Cardiac fibroblast (primary cell): ENCODE measurements around the gene MAGEA12.
"Not testable (repeated sequence)": the region's sequence is repeated elsewhere in the genome, so short reads cannot be mapped to it uniquely, and the experiment has no call there.

Experiments used
- DNase-seq, 2 donors: peaks; one replicate each; pipeline versions ENCODE4 v3.0.0 to v3.0.0-alpha.2; 2010; ENCODE audit warnings: low read depth in 2 of 2
- H3K4me3 ChIP-seq, 2 donors: replicated peaks in 1 of 2; 1 replicate in 1 of 2; 2 replicates in 1 of 2; pipeline ENCODE4 v1.5.1; 2011; ENCODE audit warnings: low read depth in 2 of 2, low read length in 2 of 2, mild to moderate bottlenecking in 2 of 2, moderate library complexity in 1 of 2
- CTCF ChIP-seq: IDR thresholded peaks from one replicate; pipeline ENCODE4 v1.5.1; 2011; ENCODE audit warnings: low read depth, mild to moderate bottlenecking, low read length, inconsistent platforms

The MAGEA12 gene

GRCh38 chrX:152735101-152735500 is 1.5 kb downstream of the MAGEA12 start:
- no peak for DNase-seq
- TF ChIP-seq CTCF = no peak
- H3K4me3 ChIP-seq = no peak overlapping the region

GRCh38 chrX:152735860-152736511 is 2.4 kb downstream of the MAGEA12 start:
- no peak overlapping the region for H3K4me3 ChIP-seq
- DNase-seq = no peak
- no peak for TF ChIP-seq CTCF

- not testable (repeated sequence) for DNase-seq, H3K4me3 ChIP-seq
Observed at GRCh38 chrX:152736528-152736927, 3.0 kb downstream of the MAGEA12 start.

- no peak overlapping the region for H3K4me3 ChIP-seq
- DNase-seq = no peak
- TF ChIP-seq CTCF = no peak
Observed at GRCh38 chrX:152738560-152738959, 5.0 kb downstream of the MAGEA12 start.

GRCh38 chrX:152753686-152754650 is 20.4 kb downstream of the MAGEA12 start, which contains the start of gene MAGEA2:
TSS of gene MAGEA2 (minus strand) at chrX:152753842. CDS start at chrX:152751363, 2,479 bp downstream.
- DNase-seq, H3K4me3 ChIP-seq: not testable (repeated sequence)

GRCh38 chrX:152754871-152755270 is 21.3 kb downstream of the MAGEA12 start:
- DNase-seq, H3K4me3 ChIP-seq: not testable (repeated sequence)

- not testable (repeated sequence) for H3K4me3 ChIP-seq, DNase-seq
Observed at GRCh38 chrX:152758918-152759317, 25.4 kb downstream of the MAGEA12 start, which contains the start of gene CSAG3. TSS of gene CSAG3 (plus strand) at chrX:152759218.

- not testable (repeated sequence) for H3K4me3 ChIP-seq, DNase-seq
Observed at GRCh38 chrX:152759544-152759943, 26.0 kb downstream of the MAGEA12 start.

GRCh38 chrX:152761582-152761981 is 28.0 kb downstream of the MAGEA12 start:
- not testable (repeated sequence) for H3K4me3 ChIP-seq, DNase-seq

GRCh38 chrX:152766562-152766961 is 33.0 kb downstream of the MAGEA12 start:
- H3K4me3 ChIP-seq, DNase-seq: not testable (repeated sequence)

- not testable (repeated sequence) for H3K4me3 ChIP-seq, DNase-seq
Observed at GRCh38 chrX:152769549-152770289, 36.2 kb downstream of the MAGEA12 start, which contains the start of gene MAGEA6. TSS of gene MAGEA6 (minus strand) at chrX:152769689. CDS start at chrX:152767650, 2,039 bp downstream.

- DNase-seq, H3K4me3 ChIP-seq: not testable (repeated sequence)
Observed at GRCh38 chrX:152787062-152787461, 53.5 kb downstream of the MAGEA12 start.
